ENCODE data around the gene TDRD6.

Gene TDRD6

GRCh38 chr6:46719099-46719498, 31.4 kb downstream of the TDRD6 start:
- CTCF ChIA-PET: interaction anchor here (0.8 kb wide), 1 partner anchor 64 kb away, joined by 3 read pairs; no protein-coding TSS in a partner anchor
- H3K4me3 ChIP-seq (ENCODE audit: low read depth, low read length): no peak overlapping the region
- no peak for TF ChIP-seq CTCF (IDR thresholded peaks at IDR 0.05; ENCODE audit: insufficient read depth, low read length, missing control alignments)
- POLR2A ChIA-PET: no interaction called here
- DNase-seq (ENCODE audit: low read depth, low spot score): no peak

DNA sequence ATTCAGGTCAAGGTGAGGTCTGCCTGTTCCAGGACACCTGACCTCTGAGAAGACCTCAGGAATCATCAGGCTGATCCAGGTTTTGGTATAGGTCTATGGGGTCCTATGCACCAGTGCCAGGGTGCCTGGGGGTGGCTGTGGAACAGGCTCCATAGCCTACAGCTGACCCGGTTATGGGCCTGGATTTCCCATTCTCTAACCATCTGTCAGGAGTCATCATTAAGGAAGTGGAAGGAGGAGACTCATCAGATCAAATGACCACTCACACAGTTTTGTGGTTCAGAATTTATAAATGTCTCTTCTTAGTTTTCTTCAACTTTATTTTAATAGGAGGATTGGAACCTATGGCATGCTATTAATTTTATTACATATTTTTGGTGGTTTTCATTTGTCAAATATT, 32.7 kb downstream of the TDRD6 start:
- CTCF ChIA-PET: no interaction called here
- TF ChIP-seq CTCF (IDR thresholded peaks at IDR 0.05; ENCODE audit: insufficient read depth, low read length, missing control alignments): no peak
- POLR2A ChIA-PET: no interaction called here
- H3K4me3 ChIP-seq (ENCODE audit: low read depth, low read length): no peak overlapping the region
- no peak for DNase-seq (ENCODE audit: low read depth, low spot score)

- CTCF ChIA-PET: no interaction called here
Measured at GRCh38 chr6:46729787-46730326, 42.2 kb downstream of the TDRD6 start.

DNA sequence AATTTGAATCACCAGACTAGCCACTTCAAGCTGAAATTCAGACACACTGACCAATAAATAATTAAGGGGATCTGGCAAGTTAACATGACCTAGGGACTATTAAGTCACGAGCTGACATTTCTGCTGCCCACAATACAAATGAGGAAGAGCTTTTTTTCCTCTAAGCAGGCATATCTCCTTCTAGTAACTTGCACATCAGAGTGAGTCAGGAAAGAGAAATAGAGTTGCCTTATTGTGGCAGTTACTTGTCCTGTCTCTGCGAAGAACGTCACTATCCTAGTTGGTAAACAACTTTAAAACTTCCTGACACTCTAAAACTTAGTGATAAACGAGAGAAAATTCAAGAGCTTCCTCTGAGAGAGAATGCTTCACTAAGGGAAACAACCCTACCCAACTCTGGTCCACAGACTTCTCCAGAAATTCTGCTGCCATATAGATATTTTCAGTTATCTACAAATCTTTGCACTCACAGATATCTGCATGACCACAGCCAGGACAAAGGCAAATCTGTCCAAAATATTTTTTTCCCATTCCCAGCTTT, 43.3 kb downstream of the TDRD6 start:
- no peak for DNase-seq (ENCODE audit: low read depth, low spot score)
- TF ChIP-seq CTCF (IDR thresholded peaks at IDR 0.05; ENCODE audit: insufficient read depth, low read length, missing control alignments): no peak
- POLR2A ChIA-PET: no interaction called here
- no peak overlapping the region for H3K4me3 ChIP-seq (ENCODE audit: low read depth, low read length)
- CTCF ChIA-PET: no interaction called here

More at GRCh38 chr6:46729787-46730326, 42.2 kb downstream of the TDRD6 start:
- TF ChIP-seq CTCF (IDR thresholded peaks at IDR 0.05; ENCODE audit: insufficient read depth, low read length, missing control alignments): no peak
- POLR2A ChIA-PET: no interaction called here
- no peak overlapping the region for H3K4me3 ChIP-seq (ENCODE audit: low read depth, low read length)
- no peak for DNase-seq (ENCODE audit: low read depth, low spot score)

- ChIA-PET CTCF (no interaction called here), POLR2A (no interaction called here)
- no peak for TF ChIP-seq CTCF (IDR thresholded peaks at IDR 0.05; ENCODE audit: insufficient read depth, low read length, missing control alignments)
- DNase-seq (ENCODE audit: low read depth, low spot score): no peak
- H3K4me3 ChIP-seq (ENCODE audit: low read depth, low read length): no peak overlapping the region
Measured at GRCh38 chr6:46733341-46733801, 45.7 kb downstream of the TDRD6 start.

DNA sequence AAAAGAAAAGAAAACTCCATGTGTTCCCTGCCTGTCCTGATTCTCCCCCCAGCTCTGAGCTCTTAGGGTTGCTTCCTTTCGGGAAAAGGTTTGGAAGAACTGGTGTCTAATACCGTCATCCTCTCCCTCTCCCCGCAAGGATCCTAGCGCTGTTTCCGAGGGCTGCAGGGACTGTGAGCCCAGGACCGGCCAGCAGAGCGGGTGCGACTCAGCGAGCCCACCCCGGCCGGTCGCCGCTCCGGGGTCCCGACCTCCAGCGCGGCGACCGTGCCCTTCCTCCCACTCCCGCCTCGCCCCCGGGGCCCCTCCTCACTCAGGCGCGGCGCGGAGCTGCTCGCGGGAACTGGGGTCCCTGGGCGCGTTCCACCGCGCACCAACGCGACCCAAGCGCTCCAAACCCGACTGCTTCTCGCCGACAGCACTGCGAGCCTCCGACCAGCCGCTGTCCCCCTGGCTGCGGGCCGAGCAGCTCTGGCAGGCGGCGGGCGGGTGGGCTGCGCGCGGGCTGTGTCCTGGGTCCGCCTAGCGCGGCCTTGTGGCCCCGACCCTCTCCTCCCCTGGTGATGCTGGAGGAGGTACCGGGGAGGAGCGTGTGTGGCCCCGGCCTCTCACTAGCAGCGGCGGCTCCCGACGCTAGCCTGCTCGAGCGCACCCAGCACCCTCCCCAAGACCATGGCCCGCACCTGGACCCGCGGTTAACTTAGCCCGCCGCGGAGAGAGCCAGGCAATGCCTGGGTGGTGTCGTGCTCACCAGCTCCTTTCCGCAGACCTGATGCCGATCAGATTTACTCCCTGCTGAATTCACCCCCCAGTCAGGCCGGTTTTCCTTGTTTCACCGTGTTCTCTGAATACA, 47.4 kb downstream of the TDRD6 start, which contains the start of gene PLA2G7:
Gene PLA2G7 (minus strand): TSS at position 509 of the 853 bp plus-strand sequence. CDS start 12,484 bp downstream, outside the sequence.
- H3K4me3 ChIP-seq (ENCODE audit: low read depth, low read length): no peak within 1 kb of the TSS; the same call in 1 of the 2 replicates
- POLR2A ChIA-PET: no interaction called here
- CTCF ChIA-PET: no interaction called here
- no peak for TF ChIP-seq CTCF (IDR thresholded peaks at IDR 0.05; ENCODE audit: insufficient read depth, low read length, missing control alignments)
- DNase-seq (ENCODE audit: low read depth, low spot score): no peak
